IPS-NIHi7 (cell line): ENCODE measurements around the gene SLC25A12.

Experiments used
- DNase-seq: peaks from one replicate; pipeline ENCODE4 v3.0.0; 2012; ENCODE audit warnings: mixed read lengths; ENCODE audit errors: extremely low spot score

SLC25A12 gene

GRCh38 chr2:171889808-171890207 is 4.2 kb downstream of the SLC25A12 start:
- DNase-seq = no peak

GRCh38 chr2:171889333-171889732 is 4.7 kb downstream of the SLC25A12 start:
- DNase-seq = no peak

GRCh38 chr2:171883275-171883893 is 10.7 kb downstream of the SLC25A12 start:
- no peak for DNase-seq

GRCh38 chr2:171882089-171882769 is 11.8 kb downstream of the SLC25A12 start:
- no peak for DNase-seq

- DNase-seq = no peak
These were observed 13.3 kb downstream of the SLC25A12 start for GRCh38 chr2:171880774-171881173.

GRCh38 chr2:171879865-171880264 is 14.2 kb downstream of the SLC25A12 start:
- no peak for DNase-seq

GRCh38 chr2:171878481-171878993 is 15.5 kb downstream of the SLC25A12 start:
- DNase-seq = no peak

GRCh38 chr2:171874963-171875362 is 19.1 kb downstream of the SLC25A12 start:
- DNase-seq = no peak

- DNase-seq = no peak
These were observed 19.5 kb downstream of the SLC25A12 start for GRCh38 chr2:171874517-171874916.

- DNase-seq = no peak
These were observed 29.6 kb downstream of the SLC25A12 start for GRCh38 chr2:171864357-171864985.

- DNase-seq = no peak
These were observed 31.5 kb downstream of the SLC25A12 start for GRCh38 chr2:171862501-171862900.

- DNase-seq = no peak
These were observed 35.6 kb downstream of the SLC25A12 start for GRCh38 chr2:171858397-171858958.

GRCh38 chr2:171855401-171855800 is 38.6 kb downstream of the SLC25A12 start:
- no peak for DNase-seq

GRCh38 chr2:171852366-171852888 is 41.6 kb downstream of the SLC25A12 start:
- no peak for DNase-seq

GRCh38 chr2:171847627-171848026 is 46.4 kb downstream of the SLC25A12 start:
- DNase-seq = no peak

- DNase-seq = no peak
These were observed 47.1 kb downstream of the SLC25A12 start for GRCh38 chr2:171846894-171847293.

- DNase-seq = no peak
These were observed 52.0 kb downstream of the SLC25A12 start for GRCh38 chr2:171841996-171842395.

GRCh38 chr2:171837736-171838135 is 56.3 kb downstream of the SLC25A12 start:
- no peak for DNase-seq

- no peak for DNase-seq
These were observed 57.7 kb downstream of the SLC25A12 start for GRCh38 chr2:171836146-171836910.

GRCh38 chr2:171835386-171835785 is 58.7 kb downstream of the SLC25A12 start:
- DNase-seq = no peak

- no peak for DNase-seq
These were observed 59.8 kb downstream of the SLC25A12 start for GRCh38 chr2:171834286-171834685.

- no peak for DNase-seq
These were observed 61.6 kb downstream of the SLC25A12 start for GRCh38 chr2:171832489-171832888.
